Gastrocnemius medialis (tissue), 4 donors: ENCODE results near the gene HEMGN. TPM values are rescaled to one million over a fixed set of nuclear protein-coding genes. Genes with fewer than 3 reads are reported as not detected.

Experiments used
- total RNA-seq, 4 donors: library from RNA; depleted of rRNA; stranded (reverse); fragments of >200 nt; gene quantifications; one replicate each; pipeline versions ENCODE4 v1.1.0 to v1.2.3, GENCODE V29; 2016

HEMGN gene
- total RNA-seq, 4 donors from 2014 or later: 0.16 TPM; not detected in 3

Other genes starting within 250 kb of the HEMGN start
- 10 to 100 TPM in 2 of 4 donors, 1 to 10 TPM in 2; 4.8 to 14.8 (median 9.7) TPM for gene XPA, start 240.8 kb downstream of the HEMGN start, total RNA-seq
- not detected for gene FOXE1, start 84.9 kb downstream of the HEMGN start, total RNA-seq
- 10 to 100 TPM; 10.5 to 23.4 (median 15.7) TPM for gene TRMO, start 15.7 kb downstream of the HEMGN start, total RNA-seq
- gene ANP32B, start 45.2 kb upstream of the HEMGN start, total RNA-seq: 10 to 100 TPM in 3 of 4 donors, 1 to 10 TPM in 1; 8.2 to 24.5 (median 17.8) TPM
- 10 to 100 TPM; 29.0 to 64.7 (median 34.2) TPM for gene NANS, start 118.6 kb upstream of the HEMGN start, total RNA-seq
- gene TRIM14, start 181.1 kb upstream of the HEMGN start, total RNA-seq: 1 to 10 TPM; 1.1 to 3.2 (median 1.3) TPM